IPS-15b (cell line): Measurements from ENCODE around the gene ANTXRL.
"Not testable (repeated sequence)": the region's sequence is repeated elsewhere in the genome, so short reads cannot be mapped to it uniquely, and the experiment has no call there.

Source experiments
- H3K27me3 ChIP-seq: one replicate; pipeline ENCODE4 v1.6.1; 2013; ENCODE audit warnings: low read length; ENCODE audit not compliant: control insufficient read depth, insufficient read depth
- H3K36me3 ChIP-seq: one replicate; pipeline ENCODE4 v1.6.1; 2013; ENCODE audit warnings: low read length; ENCODE audit not compliant: control insufficient read depth, insufficient read depth
- H3K4me1 ChIP-seq: one replicate; pipeline ENCODE4 v1.6.1; 2013; ENCODE audit warnings: mild to moderate bottlenecking, low read length; ENCODE audit not compliant: control insufficient read depth, insufficient read depth
- H3K4me3 ChIP-seq: one replicate; pipeline ENCODE4 v1.5.1; 2013; ENCODE audit warnings: low read depth, low read length
- H3K9ac ChIP-seq: one replicate; pipeline ENCODE4 v1.6.1; 2013; ENCODE audit warnings: low read depth, mild to moderate bottlenecking, low read length
- H3K9me3 ChIP-seq: one replicate; pipeline ENCODE4 v1.6.1; 2013; ENCODE audit warnings: mild to moderate bottlenecking, low read length; ENCODE audit not compliant: control insufficient read depth, insufficient read depth

ANTXRL gene

DNA sequence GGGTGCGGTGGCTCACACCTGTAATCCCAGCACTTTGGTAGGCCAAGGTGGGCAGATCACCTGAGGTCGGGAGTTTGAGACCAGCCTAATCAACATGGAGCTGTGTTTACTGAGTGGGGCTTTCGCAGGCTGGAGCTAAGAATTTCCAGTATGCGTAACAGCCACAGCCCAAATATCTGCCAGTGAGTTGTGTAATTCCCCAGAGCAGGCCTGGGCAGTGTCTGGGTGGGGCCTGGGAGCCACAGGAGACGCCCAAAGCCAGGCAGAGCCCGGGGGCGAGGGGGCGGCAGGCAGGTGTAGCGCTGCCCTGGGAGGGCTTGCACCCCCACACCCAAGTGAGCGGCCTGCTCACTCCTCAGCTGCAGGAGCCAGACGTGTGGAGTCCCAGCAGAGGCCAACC is 88.6 kb downstream of the ANTXRL start, which contains the start of gene ANXA8L1:
ANXA8L1 (plus strand) TSS at position 371 of the 400 bp plus-strand sequence. CDS start 76 bp downstream, outside the sequence.
- not testable (repeated sequence) for H3K4me1 ChIP-seq, H3K4me3 ChIP-seq, H3K27me3 ChIP-seq, H3K9ac ChIP-seq, H3K36me3 ChIP-seq, H3K9me3 ChIP-seq

- H3K9ac ChIP-seq, H3K9me3 ChIP-seq, H3K4me3 ChIP-seq, H3K4me1 ChIP-seq, H3K36me3 ChIP-seq, H3K27me3 ChIP-seq: not testable (repeated sequence)
These were observed 90.2 kb downstream of the ANTXRL start for GRCh38 chr10:46377022-46377421.

- H3K9ac ChIP-seq, H3K9me3 ChIP-seq, H3K4me1 ChIP-seq, H3K36me3 ChIP-seq, H3K27me3 ChIP-seq, H3K4me3 ChIP-seq: not testable (repeated sequence)
These were observed 90.9 kb downstream of the ANTXRL start for GRCh38 chr10:46377651-46378050.

DNA sequence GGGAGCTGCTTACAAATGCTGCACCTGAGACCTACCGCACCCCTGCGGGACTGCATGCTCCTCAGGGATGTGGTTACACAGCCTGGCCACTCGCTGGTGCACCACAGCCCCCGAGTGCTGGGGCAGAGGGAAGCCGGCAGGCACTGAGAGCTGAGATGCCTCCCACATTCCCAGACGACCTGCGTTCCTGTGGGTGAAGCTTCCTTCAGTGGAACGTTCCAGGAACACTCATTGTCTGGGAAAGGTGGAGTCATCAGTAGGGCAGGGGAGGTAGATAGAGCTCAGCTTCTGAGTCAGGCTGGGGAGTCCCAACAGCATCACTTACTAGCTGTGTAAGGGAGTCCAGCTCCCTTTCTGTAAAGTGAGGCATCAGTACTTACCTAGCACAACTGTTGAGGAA is 91.3 kb downstream of the ANTXRL start:
- H3K27me3 ChIP-seq, H3K4me1 ChIP-seq, H3K9ac ChIP-seq, H3K4me3 ChIP-seq, H3K36me3 ChIP-seq, H3K9me3 ChIP-seq: not testable (repeated sequence)

DNA sequence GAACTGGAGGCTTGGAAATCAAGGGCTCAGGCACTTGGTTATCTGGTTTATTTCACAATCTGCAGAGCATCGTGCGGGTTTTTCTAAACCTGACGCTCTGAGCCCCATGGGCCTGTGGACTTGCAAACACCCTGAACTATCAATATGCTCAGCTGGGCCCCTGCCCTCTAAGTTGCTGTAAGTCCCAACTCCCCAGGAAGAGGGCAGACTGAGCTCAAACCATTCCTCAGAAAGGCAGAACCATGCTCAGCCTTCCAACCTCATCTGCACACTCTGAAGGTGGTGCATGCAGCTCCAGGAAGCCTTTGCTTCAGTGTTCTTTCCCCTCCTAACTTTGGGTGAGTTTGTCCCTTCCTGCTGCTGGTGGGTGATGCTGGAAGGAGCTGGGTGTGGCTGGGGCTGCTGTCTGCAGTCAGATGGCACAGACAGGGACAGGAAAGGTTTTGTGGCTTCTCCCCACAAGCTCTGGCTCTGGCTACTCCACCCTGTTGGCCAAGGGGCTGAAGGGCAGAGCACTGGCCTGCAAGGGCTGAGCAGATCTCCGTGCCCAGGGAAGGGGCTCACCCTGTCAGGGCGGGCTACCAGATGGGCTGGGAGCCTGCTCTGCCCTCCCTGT is 92.5 kb downstream of the ANTXRL start:
- not testable (repeated sequence) for H3K4me1 ChIP-seq, H3K27me3 ChIP-seq, H3K36me3 ChIP-seq, H3K4me3 ChIP-seq, H3K9me3 ChIP-seq, H3K9ac ChIP-seq
